ENCODE data around the gene B3GAT3.

The B3GAT3 gene

GRCh38 chr11:62613291-62613778, 8.5 kb downstream of the B3GAT3 start:
- no peak for TF ChIP-seq CTCF (IDR thresholded peaks at IDR 0.05; ENCODE audit: low read depth, low read length)
- H3K27ac ChIP-seq, result peak overlapping the region; percentile 29
- no peaks in the 10 kb centered on the region for H3K27me3 ChIP-seq (ENCODE audit: insufficient read depth, low read depth, severe bottlenecking)
- DNase-seq, result no peak
- H3K9me3 ChIP-seq (ENCODE audit: severe bottlenecking), result no peaks in the 10 kb centered on the region
- peaks cover 5% of the 10 kb centered on the region; the same call in 1 of the 2 replicates for H3K36me3 ChIP-seq
- no peak overlapping the region for H3K4me3 ChIP-seq (ENCODE audit: low read depth, low read length)

- no peaks in the 10 kb centered on the region for H3K9me3 ChIP-seq (ENCODE audit: severe bottlenecking)
- H3K36me3 ChIP-seq, result peaks cover 5% of the 10 kb centered on the region; the same call in 1 of the 2 replicates
- peak; percentile 95 for TF ChIP-seq CTCF (IDR thresholded peaks at IDR 0.05; ENCODE audit: low read depth, low read length)
- peak; percentile 92 for DNase-seq
- no peaks in the 10 kb centered on the region for H3K27me3 ChIP-seq (ENCODE audit: insufficient read depth, low read depth, severe bottlenecking)
- H3K4me3 ChIP-seq (ENCODE audit: low read depth, low read length), result peak within 1 kb of the TSS; percentile 76
- H3K27ac ChIP-seq, result peak within 1 kb of the TSS; percentile 73
Observed at GRCh38 chr11:62612366-62613290, 9.2 kb downstream of the B3GAT3 start, which contains the start of the genes EML3 and ROM1. TSS of gene EML3 (minus strand) at chr11:62612775. CDS start at chr11:62612457, 318 bp downstream. TSS of gene ROM1 (plus strand) at chr11:62613257. CDS start at chr11:62613282, 25 bp downstream.

- H3K27me3 ChIP-seq (ENCODE audit: insufficient read depth, low read depth, severe bottlenecking), result no peaks in the 10 kb centered on the region
- H3K4me3 ChIP-seq (ENCODE audit: low read depth, low read length), result peak overlapping the region; percentile 76
- TF ChIP-seq CTCF (IDR thresholded peaks at IDR 0.05; ENCODE audit: low read depth, low read length), result no peak
- no peaks in the 10 kb centered on the region for H3K9me3 ChIP-seq (ENCODE audit: severe bottlenecking)
- no peaks in the 10 kb centered on the region for H3K36me3 ChIP-seq
- H3K27ac ChIP-seq, result peak overlapping the region; percentile 73
- peak; percentile 51 for DNase-seq
Observed at GRCh38 chr11:62611705-62612365, 10.0 kb downstream of the B3GAT3 start.

GRCh38 chr11:62610814-62611704, 10.7 kb downstream of the B3GAT3 start:
- no peaks in the 10 kb centered on the region for H3K27me3 ChIP-seq (ENCODE audit: insufficient read depth, low read depth, severe bottlenecking)
- H3K36me3 ChIP-seq, result no peaks in the 10 kb centered on the region
- no peaks in the 10 kb centered on the region for H3K9me3 ChIP-seq (ENCODE audit: severe bottlenecking)
- H3K27ac ChIP-seq, result peak overlapping the region; percentile 73
- TF ChIP-seq CTCF (IDR thresholded peaks at IDR 0.05; ENCODE audit: low read depth, low read length), result no peak
- DNase-seq, result no peak
- H3K4me3 ChIP-seq (ENCODE audit: low read depth, low read length), result peak overlapping the region; percentile 76

GRCh38 chr11:62610403-62610802, 11.4 kb downstream of the B3GAT3 start:
- no peaks in the 10 kb centered on the region for H3K9me3 ChIP-seq (ENCODE audit: severe bottlenecking)
- peaks cover 1% of the 10 kb centered on the region for H3K36me3 ChIP-seq
- no peak overlapping the region for H3K27ac ChIP-seq
- no peak for DNase-seq
- no peaks in the 10 kb centered on the region for H3K27me3 ChIP-seq (ENCODE audit: insufficient read depth, low read depth, severe bottlenecking)
- TF ChIP-seq CTCF (IDR thresholded peaks at IDR 0.05; ENCODE audit: low read depth, low read length), result no peak
- no peak overlapping the region for H3K4me3 ChIP-seq (ENCODE audit: low read depth, low read length)

All from WERI-Rb-1 (cell line).